ENCODE results near the gene ADGRL2.

ADGRL2 gene

DNA sequence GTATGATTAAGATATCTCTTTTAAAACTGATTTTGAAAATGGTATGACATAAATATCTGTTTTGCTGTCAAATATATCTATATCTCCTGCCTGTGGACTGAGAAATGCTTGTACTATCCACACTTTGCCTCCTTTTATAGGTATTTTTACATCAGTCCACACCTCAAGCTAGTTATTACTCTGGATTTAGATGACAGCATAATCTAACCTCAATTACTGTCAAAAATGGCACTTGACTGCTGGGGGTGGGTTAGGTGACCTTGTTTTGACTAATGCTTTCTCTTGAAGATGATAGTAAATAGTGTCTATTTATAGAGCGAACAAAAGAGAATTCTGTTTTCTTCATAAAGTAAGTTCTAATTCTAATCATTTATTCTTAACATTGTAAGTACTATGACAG is 9.1 kb downstream of the ADGRL2 start:
- H3K79me2 ChIP-seq (ENCODE audit: insufficient read depth, low read length) = no peaks in the 10 kb centered on the region
- H3K27ac ChIP-seq (ENCODE audit: low read depth, low read length) = no peak overlapping the region
- no peak overlapping the region for H3K4me2 ChIP-seq (ENCODE audit: low read depth, low read length, poor library complexity, severe bottlenecking)
- no peak overlapping the region for H2AFZ ChIP-seq (ENCODE audit: low read depth, low read length, severe bottlenecking)
- no peaks in the 10 kb centered on the region for H4K20me1 ChIP-seq (ENCODE audit: low read depth, low read length)
- H3K27me3 ChIP-seq (ENCODE audit: low read length) = no peaks in the 10 kb centered on the region
- H3K36me3 ChIP-seq (ENCODE audit: low read length) = no peaks in the 10 kb centered on the region
- H3K4me3 ChIP-seq (ENCODE audit: insufficient read depth, low read length, poor library complexity, severe bottlenecking) = no peak overlapping the region
- no peaks in the 10 kb centered on the region for H3K9me3 ChIP-seq (ENCODE audit: insufficient read depth, low read length)
- no peaks in the 10 kb centered on the region for H3K9me2 ChIP-seq (replicated peaks; ENCODE audit: insufficient read depth, low read length)
- H3F3A ChIP-seq (ENCODE audit: insufficient read depth) = no peaks in the 10 kb centered on the region
- TF ChIP-seq EZH2phosphoT487 (conservative IDR thresholded peaks at IDR 0.05; ENCODE audit: low read length) = no peak
- TF ChIP-seq, protein P1, sequence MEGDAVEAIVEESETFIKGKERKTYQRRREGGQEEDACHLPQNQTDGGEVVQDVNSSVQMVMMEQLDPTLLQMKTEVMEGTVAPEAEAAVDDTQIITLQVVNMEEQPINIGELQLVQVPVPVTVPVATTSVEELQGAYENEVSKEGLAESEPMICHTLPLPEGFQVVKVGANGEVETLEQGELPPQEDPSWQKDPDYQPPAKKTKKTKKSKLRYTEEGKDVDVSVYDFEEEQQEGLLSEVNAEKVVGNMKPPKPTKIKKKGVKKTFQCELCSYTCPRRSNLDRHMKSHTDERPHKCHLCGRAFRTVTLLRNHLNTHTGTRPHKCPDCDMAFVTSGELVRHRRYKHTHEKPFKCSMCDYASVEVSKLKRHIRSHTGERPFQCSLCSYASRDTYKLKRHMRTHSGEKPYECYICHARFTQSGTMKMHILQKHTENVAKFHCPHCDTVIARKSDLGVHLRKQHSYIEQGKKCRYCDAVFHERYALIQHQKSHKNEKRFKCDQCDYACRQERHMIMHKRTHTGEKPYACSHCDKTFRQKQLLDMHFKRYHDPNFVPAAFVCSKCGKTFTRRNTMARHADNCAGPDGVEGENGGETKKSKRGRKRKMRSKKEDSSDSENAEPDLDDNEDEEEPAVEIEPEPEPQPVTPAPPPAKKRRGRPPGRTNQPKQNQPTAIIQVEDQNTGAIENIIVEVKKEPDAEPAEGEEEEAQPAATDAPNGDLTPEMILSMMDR (IDR thresholded peaks at IDR 0.05; ENCODE audit: insufficient read depth, low read length, poor library complexity, severe bottlenecking) = no peak
- H3K9ac ChIP-seq (ENCODE audit: low read length) = no peak overlapping the region

DNA sequence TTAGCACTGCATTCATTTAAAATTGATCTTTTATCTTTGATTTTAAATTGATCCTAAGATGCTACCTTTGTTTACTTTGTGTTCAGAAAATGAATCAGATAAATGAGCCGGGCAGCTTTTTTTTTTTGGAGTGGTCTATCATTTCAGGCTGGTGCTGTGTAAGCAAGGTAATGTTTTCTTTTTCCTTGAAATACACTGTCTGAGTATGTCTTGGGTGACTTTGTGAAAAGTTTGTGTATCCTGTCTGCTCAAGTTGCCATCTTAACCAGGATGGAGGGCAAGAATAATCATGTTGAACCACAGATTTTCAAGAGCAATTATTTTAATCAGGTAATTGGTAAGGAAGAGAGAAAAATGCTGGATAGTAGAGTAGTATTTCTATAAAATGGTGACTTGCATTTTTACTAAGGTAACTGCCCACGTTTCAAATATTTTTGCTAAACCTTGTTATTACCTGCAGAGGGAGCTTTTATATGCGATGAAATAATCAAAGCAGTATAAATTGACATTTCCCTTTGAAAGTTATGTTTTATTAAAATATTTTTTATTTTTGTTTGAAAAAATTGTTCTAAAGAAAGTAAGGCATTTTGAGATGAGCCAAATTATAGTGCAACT is 11.1 kb downstream of the ADGRL2 start:
- H4K20me1 ChIP-seq (ENCODE audit: low read depth, low read length) = no peaks in the 10 kb centered on the region
- no peaks in the 10 kb centered on the region for H3F3A ChIP-seq (ENCODE audit: insufficient read depth)
- no peak for TF ChIP-seq EZH2phosphoT487 (conservative IDR thresholded peaks at IDR 0.05; ENCODE audit: low read length)
- TF ChIP-seq, protein P1 (IDR thresholded peaks at IDR 0.05; ENCODE audit: insufficient read depth, low read length, poor library complexity, severe bottlenecking) = peak; percentile 21
- no peaks in the 10 kb centered on the region for H3K9me2 ChIP-seq (replicated peaks; ENCODE audit: insufficient read depth, low read length)
- H3K9ac ChIP-seq (ENCODE audit: low read length) = no peak overlapping the region
- H3K27me3 ChIP-seq (ENCODE audit: low read length) = no peaks in the 10 kb centered on the region
- no peak overlapping the region for H3K4me2 ChIP-seq (ENCODE audit: low read depth, low read length, poor library complexity, severe bottlenecking)
- no peak overlapping the region for H3K27ac ChIP-seq (ENCODE audit: low read depth, low read length)
- peak overlapping the region; percentile 81 for H2AFZ ChIP-seq (ENCODE audit: low read depth, low read length, severe bottlenecking)
- no peaks in the 10 kb centered on the region for H3K36me3 ChIP-seq (ENCODE audit: low read length)
- H3K9me3 ChIP-seq (ENCODE audit: insufficient read depth, low read length) = no peaks in the 10 kb centered on the region
- no peak overlapping the region for H3K4me3 ChIP-seq (ENCODE audit: insufficient read depth, low read length, poor library complexity, severe bottlenecking)
- no peaks in the 10 kb centered on the region for H3K79me2 ChIP-seq (ENCODE audit: insufficient read depth, low read length)

DNA sequence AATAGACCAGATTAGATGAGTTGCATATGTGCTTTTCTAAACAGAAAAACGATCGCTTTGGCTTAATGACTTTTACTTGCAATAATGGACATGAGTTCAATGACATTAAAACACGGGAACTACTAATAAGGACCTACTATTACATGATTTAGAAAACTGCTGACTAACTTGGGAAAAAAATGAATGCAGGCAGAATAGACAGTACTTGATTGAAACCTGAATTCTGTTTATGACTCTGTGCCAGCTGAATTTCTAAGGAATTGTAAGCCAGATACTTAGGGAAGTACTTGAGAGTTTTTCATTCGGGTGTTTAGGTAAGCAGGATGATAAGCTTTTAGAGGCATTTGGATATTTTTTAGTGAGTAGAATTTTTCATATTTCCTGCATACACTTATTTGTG is 12.0 kb downstream of the ADGRL2 start:
- Histone ChIP-seq H2AFZ (ENCODE audit: low read depth, low read length, severe bottlenecking) (no peak overlapping the region), H3K4me2 (ENCODE audit: low read depth, low read length, poor library complexity, severe bottlenecking) (no peak overlapping the region), H3K27me3 (ENCODE audit: low read length) (no peaks in the 10 kb centered on the region), H4K20me1 (ENCODE audit: low read depth, low read length) (no peaks in the 10 kb centered on the region), H3F3A (ENCODE audit: insufficient read depth) (no peaks in the 10 kb centered on the region), H3K4me3 (ENCODE audit: insufficient read depth, low read length, poor library complexity, severe bottlenecking) (no peak overlapping the region), H3K79me2 (ENCODE audit: insufficient read depth, low read length) (no peaks in the 10 kb centered on the region), H3K9ac (ENCODE audit: low read length) (no peak overlapping the region), H3K36me3 (ENCODE audit: low read length) (no peaks in the 10 kb centered on the region), H3K9me3 (ENCODE audit: insufficient read depth, low read length) (no peaks in the 10 kb centered on the region), H3K27ac (ENCODE audit: low read depth, low read length) (no peak overlapping the region), H3K9me2 (replicated peaks; ENCODE audit: insufficient read depth, low read length) (no peaks in the 10 kb centered on the region)
- TF ChIP-seq, protein P1 (IDR thresholded peaks at IDR 0.05; ENCODE audit: insufficient read depth, low read length, poor library complexity, severe bottlenecking) = no peak
- TF ChIP-seq EZH2phosphoT487 (conservative IDR thresholded peaks at IDR 0.05; ENCODE audit: low read length) = no peak
